Activated CD4-positive, CD25-positive, alpha-beta regulatory T cell treated with anti-CD3 and anti-CD28 coated beads, Interleukin-2, amount 50 U/mL, for 72 hours (primary cell): ENCODE measurements around the gene TCF7L2.

ENCODE experiments used
- DNase-seq: peaks from one replicate; pipeline ENCODE4 v3.0.0; 2021

Gene TCF7L2

DNA sequence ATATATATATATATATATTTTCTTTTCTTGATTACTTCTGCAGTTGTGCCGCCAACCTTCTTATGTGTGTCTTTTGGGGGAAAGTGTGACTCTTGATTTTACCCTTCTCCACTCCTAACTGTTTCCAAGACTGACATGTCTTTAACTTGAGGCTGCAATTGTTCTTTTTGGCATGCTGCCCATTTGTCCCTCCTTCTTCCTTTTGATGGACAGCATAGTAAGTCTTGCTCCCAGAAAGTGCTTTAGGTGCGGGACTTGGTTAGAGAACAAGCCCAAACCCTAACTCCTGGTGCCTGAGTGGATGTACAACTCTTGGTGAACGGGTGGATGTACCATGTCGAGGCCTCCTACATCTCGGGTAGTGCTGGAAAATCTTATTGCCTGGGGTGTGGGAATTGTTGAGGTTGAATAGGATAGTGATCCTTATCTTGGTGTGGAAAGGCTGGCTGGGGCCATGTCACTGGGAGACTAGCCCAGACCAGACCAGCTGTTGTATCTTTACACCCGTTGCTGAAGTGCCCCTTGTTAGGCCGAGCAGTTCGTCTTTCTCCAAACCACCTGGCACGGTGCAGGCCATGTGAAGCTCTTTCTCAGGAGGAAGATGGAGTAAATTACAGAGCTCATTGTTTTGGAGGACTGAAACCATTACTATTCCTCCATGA, 16.3 kb downstream of the TCF7L2 start:
- no peak for DNase-seq

DNA sequence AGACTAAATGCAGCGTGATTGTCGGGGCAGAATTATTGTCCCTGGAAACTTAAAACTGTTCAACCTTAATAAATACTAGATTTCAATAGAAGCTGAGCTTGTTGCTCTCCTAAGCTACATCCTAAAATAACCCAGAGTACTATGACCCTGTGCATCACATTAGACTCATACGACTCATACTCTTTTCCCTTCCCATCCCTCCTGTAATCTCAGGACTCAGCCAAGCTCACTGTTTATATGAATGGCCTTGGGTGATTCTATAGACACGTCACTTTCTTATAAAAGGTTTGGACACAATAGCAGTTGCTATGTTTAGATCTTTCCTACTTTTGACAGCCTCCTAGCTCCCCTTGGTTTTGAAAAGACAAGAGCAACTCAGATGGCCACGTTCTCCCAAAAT, 17.2 kb downstream of the TCF7L2 start:
- DNase-seq, result no peak

DNA sequence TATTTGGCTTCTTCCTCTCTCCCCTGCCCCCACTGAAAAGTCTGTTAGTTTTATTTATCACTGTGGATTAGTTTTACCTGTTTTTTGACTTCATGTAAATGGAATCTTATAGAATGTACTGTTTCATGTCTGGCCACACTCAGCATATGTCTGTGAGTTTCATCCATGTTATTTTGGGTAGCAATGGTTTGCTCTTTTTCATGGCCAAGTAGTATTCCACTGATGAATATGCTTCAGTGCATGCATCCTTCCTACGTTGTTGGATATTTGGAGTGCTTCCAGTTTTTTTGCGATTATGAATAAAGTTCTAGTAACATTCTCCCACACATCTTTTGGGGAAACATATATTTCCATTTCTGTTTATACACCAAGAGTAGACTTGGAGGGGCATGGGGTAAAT, 19.1 kb downstream of the TCF7L2 start:
- no peak for DNase-seq

DNA sequence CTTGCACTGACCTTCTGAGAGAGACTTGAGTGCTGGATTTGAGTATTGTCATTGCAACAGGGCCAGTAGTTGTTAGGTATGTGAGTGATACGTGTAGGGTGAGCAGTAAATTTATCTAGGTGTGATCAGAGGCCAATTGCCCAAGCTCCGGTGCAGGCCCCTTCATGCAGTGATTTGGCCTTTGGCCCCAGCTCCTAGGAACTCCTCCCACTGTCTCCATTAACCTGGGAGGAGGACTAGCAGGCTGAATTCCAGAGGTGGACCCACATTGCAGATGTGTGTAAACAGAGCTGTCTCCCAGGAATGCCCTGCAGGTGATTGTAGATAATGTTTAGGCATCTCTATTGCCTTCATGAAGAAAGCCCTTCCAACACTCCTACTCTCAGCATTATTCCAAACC, 19.5 kb downstream of the TCF7L2 start:
- no peak for DNase-seq

DNA sequence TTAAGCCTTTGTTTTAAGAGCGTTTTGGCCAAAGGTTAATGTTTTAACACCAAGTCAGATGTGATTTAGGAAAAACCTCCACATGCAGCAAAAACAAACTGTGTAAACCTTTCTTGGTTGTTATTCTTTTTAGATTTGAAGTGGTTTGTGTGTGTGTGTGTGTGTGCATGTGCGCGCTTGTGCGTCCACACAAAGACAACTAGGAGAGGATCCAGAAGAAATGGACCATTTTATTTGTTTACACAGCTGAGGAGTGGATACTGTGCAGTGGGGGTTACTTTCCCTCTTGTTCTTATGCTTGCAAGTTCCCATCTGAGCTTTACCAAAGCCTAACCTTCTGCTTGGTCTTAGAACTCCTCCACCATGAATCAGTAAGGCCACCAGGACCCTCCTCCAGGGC, 20.0 kb downstream of the TCF7L2 start:
- DNase-seq, result no peak

DNA sequence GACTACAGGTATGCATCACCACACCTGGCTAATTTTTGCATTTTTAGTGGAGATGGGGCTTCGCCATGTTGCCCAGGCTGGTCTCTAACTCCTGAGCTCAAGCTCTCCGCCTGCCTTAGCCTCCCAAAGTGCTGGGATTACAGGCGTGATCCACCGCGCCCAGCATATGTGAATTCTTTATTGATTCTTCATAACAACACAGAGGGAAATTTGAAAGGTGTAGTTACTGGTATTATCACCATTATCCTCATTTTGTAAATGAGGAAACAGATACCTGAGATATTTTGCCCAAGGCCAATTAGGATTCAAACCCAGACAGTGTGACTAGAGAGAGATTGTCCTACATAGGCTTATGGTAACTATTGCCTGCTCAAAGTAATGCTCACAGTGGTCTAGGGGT, 22.6 kb downstream of the TCF7L2 start:
- no peak for DNase-seq

DNA sequence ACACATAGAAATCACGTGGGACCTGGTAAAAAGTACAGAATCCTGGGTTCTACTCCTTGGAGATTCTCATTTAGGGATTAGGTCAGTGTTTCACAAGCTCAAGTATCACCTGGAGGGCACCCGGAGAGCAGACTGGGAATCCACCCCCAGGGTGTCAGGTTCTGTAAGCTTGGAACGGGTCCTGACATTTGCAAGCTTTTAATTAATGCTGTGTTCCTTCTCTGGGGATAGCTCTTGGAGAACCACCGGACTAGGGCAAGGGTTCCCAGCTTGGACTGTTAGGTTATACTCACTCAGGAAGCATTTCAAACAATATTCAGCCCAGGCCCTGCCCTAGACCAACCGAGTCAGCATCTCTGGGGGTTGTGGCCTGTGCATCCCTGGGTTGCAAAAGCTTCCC, 23.0 kb downstream of the TCF7L2 start:
- DNase-seq, result no peak

DNA sequence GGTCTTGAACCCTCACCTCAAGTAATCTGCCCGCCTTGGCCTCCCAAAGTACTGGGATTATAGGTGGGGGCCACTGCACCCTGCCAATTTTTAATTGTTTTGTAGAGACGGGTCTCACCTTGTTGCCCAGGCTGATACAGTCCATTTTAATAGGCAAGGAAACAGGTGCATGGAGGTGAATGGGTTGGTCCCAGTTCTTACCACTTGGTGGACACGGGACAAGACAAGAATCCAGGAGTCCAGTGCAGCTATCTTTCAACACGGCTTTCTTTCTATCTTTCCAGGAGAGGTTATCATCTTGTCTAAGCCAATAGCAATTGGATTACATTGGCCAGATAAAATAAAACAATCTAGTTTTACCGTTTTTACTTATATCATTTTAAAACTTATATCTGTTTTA, 23.8 kb downstream of the TCF7L2 start:
- no peak for DNase-seq

DNA sequence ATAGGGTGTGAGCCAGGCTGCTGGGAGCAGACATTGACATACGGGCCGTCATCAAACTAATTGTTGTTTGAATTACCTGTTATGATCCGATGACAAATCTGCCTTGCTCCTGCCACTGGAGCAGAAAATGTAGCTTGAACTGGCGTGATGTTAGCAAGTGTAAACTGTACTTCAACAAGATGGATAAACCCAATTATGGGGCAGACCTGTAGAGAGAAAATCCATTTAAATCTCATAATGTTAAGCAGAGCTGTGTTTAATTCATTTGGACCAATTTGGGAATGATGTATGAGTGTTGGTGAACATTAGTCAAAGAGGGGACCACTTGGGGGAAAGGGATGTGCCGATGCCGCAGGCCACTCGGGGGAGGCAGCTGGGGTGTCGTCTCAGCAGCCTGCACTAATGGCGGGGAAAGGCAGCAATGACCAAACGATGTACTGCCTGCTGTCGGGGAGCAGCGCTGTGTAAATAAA, 27.4 kb downstream of the TCF7L2 start:
- DNase-seq, result no peak

DNA sequence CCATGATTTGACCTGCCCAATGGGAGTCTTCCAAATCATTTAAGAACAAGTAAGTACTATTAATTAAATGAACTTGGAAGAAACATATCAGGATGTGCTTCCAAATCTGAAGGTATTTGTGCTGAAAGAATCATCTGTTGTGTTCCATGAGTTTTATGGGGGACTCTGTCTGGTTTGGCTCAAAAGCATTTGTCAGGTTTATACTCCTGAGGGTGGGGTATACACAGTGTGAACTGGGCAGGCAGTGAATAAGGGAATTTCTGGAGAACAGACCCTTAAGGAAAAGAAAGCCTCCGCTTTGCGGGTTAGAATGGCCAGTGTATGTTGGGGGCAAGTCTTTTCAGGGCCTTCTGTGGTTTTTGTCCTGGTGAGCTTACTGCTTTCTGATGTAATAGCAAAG, 29.9 kb downstream of the TCF7L2 start:
- DNase-seq, result no peak

DNA sequence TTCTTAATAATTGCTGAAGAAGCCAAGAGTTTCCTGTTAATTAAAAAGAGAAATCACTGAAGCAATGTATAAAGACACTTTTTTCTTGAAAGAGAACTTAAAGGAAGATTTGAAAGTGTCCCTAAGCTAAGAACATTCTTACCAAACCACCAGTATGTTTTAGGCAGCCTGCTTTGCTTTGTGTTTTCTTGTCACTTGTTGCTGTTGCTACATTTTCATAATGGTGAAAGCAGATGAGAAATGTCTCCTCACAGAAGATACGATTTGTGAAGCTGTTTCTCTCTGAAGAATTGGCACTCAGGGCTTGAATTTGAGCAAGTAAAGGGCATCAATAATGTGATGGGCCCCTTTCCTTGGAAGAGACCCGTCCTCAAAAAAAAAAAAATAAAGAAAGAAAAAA, 30.9 kb downstream of the TCF7L2 start:
- no peak for DNase-seq

DNA sequence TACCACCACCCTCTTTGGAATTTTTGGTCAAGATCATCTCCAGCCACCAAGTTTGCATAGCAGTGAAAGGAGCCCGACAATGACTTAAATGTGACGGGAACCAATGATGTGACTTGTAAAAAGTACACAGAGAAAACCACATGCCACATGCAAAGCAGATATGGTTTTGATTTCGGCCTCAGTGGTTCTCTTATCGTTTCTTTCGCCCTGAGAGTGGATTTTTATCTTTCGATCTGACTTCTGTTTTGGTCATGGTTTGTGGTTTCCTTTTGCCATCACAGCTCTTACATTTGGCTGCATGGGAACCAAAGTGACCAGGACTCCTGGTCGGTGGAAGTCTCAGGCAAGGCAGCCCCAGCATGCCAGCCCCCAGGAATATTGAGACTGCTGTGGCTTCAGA, 31.5 kb downstream of the TCF7L2 start:
- no peak for DNase-seq

DNA sequence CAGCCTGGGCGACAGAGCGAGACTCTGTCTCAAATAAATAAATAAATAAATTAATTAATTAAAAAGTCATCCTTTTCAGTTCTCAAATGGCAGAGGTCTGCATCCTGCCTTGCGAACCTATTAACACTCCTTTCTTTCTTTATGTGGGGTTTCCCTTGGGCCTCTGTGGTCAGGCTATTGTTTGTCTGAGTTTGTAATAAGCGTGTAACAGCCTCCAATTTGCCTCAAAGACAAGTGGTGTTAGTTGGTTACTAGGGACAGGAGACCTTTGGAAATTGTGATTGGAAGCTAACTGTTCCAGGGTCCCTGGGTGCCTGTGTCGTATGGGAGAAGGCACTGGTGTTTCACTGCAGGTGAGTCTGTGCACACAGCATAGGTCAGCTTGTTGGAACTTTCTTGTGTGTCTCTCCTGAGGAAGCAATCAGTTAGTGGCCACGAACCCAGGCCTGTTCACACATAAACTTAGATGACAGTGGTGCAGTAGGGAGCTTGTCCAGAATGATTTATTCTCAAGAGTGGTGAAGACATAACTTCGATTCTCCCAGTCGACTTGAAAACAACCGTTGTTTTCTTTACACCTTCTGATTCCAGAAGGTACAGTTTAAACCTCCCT, 33.5 kb downstream of the TCF7L2 start:
- DNase-seq, result no peak

DNA sequence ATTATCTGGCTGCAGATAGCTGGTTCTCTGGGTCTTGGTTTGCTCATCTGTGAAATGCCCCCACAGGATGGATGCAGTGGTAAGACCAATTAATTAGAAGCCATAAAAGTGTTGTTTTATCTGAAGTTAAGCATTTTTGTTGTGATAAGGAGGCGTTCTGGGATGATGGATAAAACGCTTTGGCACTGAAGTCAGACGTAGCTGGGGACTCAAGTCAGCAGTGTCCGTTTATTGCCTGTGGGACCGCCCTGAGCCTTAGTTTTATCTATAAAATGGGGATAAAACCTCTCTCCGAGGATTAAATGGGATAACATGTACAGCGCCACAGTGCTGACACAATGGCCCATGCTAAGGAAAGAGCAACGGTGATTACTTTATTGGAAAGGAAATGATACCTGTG, 34.7 kb downstream of the TCF7L2 start:
- DNase-seq, result no peak

DNA sequence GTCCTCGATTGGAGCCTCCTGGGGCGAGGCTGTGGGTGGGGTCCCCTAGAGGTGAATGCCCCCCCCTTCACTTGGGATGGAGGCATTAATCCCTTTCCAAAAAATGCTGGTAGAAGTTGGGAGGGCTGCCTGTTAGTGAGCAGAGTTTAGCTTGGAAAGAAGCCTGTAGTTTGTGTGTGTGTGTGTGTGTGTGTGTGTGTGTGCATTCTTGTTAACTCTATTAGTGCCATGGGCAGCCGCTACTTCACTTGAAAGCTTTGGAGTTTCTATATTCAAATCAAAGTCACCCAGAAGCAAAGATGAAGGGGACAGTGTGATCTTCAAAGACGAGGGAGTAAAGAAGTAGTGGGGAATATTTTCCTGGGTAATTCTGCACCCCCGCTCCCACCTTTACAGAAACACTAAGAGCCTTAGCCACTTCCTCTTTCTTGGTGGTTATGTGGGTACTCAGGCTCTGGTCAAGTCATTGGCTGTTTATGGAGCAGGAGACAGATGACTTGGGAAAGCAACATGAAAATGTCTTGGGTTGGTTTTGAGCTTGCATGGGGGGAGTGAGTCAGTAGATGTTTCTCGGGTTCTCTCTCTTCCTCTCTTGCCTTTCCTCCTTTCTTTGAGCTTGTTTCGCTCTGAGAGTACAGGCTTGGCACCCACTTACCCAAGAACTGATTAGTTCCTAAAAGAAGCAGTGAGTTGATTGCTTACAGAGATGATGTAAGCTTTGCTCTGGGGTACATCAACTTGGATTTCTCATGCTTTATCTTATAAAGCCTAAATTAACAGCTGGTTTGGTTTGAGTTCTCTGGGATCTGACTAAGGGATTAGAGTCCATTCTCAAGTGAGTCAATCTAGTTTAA, 35.9 kb downstream of the TCF7L2 start:
- DNase-seq, result no peak

DNA sequence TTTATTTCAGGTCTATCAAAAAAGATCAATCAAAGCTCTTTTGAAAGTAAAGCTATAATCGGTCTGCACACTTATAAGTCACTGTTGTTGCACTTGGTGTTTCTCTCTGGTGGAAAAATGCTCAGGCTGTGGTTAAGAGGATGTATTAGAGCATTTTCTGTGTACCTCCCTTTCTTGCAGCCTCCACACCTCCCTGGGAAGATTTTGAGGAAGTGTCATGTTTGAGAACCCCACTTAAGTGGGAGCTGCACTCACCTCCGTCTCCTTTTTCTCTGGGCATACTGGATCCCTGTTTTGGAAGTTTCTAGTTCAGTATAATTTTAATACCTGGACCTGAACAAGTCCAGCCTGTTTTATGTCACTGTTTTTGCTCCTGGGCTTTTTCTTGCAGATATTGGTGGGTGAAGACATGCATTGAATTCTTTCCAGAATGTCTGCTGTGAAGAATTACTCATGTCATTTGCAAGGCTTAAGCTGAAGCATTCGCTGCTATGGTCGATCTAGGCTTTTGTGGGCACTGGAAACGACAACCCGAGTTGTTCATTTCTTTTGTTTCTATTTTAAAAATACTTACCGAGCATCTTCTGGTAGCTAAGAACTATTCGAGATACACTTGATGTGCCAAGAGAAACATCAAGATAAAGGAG, 36.6 kb downstream of the TCF7L2 start:
- no peak for DNase-seq

DNA sequence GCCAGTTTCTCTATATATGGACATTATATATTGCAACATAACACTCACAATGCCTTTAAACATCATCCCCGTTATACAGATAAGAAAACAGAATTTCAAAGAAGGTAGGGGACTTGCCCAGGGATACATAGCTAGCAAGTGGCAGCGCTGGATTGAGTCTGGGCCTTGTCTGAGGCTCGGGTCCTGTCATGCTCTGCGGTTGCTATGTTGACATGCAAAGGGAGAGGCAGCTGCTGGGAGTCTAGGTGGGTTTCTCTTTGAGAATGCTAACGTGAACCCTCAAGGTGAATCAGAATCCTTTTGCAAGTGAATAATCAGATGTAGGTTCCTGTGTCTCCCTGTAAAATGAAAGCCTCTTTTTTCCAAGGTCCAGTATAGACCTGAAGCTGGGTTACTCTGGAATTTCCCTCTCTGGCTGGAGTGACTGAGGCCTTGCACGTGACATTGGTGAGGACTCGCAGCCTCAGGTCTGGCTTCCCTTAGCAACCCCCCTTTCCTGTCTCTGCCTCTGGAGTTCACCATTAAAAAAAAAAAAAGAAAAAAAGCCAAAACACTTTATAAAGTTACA, 38.9 kb downstream of the TCF7L2 start:
- no peak for DNase-seq

DNA sequence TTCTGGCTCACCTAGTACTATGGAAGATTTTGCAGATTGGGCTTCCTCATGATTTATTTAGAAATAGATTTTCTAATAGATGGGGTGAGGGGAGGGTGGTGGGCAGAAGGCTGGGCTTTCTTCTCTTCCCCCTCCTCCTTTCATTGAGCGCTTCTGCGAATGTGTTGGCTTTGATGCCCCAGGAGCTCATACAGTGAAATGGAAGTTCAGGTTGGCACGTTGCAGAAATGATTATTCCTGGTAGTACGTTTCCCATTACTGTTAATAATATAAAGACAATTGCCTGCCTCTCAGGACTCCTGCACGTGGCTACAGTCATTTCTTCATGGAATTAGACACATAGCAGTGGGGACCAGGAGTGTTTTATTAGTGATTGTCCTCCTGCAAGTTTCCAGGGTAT, 39.8 kb downstream of the TCF7L2 start:
- no peak for DNase-seq

DNA sequence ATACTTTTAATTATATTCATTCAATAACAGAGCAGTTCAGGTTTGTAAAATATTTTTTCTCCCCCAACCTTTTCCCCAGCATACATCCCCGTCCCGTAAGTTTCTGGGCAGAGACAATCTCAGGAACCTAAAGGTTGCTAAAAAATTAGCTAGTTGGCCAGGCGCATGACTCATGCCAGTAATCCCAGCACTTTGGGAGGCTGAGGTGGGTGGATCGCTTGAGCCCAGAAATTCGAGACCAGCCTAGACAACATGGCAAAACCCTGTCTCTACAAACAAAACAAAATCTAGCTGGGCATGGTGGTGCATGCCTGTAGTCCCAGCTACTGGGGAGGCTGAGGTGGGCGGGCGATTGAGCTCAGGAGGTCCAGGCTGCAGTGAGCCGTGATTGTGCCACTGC, 40.2 kb downstream of the TCF7L2 start:
- no peak for DNase-seq

DNA sequence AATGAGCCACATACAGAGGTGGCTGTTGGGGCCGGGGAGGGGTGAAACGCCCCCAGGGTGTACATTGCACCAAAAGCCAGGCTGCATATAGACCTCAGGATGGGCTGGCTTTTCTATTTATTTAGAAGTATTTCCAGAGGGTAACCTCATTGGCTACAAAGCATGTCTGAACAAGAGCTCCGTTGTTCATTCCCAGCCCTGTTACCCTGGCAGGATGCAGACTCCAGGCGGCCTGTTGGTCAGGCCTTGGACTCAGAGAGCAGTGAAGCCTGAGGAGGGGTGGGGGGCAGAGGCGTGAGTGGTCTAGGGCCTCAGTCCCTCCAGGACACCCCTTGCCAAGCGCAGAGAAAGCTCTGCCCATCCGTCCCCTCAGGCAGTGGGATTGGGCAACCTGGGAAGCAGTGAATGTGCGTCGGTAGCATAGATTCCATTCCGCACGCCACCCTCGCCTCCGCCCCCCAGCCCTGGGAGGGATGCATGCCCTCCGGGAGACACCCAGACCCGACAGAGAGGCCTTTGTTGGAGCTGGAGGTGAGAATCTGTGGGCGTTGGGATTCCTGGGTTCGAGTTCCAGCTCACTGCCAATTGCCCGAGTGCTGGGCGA, 41.9 kb downstream of the TCF7L2 start:
- DNase-seq, result no peak

DNA sequence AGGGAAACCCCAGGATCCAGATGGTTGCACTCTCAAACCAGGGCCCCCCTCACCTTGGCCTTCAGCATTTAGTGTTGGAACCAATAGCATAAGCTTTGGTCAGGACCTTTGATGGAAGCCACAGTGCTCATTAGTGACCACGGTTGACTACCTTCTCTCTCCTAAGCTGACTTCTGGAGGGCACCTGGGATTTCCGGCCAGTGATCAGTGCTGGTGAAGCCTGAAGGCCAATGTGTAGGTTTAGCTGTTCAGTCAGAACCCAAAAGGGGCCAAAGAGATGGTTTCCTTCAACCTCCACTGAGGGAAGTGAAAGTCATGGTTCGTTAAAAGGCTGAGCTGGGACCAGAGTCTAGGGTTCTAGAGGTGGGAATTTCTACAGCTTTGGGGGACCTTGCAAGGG, 46.4 kb downstream of the TCF7L2 start:
- DNase-seq, result no peak

DNA sequence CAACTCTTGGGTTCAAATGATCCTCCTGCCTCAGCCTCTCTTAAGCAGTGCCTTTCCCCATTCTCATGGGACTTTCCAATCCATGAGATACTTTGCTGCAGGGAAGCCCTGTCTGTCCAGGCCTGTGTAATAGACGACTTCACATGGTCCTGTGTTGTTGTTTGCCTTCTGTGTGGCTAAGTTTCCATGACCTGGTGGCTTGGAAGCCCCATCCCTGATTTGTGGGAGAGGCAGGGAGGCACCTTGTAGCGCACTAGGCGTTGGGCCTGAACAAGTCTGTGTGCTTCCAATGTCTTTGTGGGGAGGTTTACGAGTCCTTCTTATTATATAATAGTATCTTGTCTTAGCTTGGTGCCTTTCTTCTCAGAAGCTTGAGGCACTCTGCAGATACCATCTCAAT, 49.1 kb downstream of the TCF7L2 start:
- DNase-seq, result no peak

DNA sequence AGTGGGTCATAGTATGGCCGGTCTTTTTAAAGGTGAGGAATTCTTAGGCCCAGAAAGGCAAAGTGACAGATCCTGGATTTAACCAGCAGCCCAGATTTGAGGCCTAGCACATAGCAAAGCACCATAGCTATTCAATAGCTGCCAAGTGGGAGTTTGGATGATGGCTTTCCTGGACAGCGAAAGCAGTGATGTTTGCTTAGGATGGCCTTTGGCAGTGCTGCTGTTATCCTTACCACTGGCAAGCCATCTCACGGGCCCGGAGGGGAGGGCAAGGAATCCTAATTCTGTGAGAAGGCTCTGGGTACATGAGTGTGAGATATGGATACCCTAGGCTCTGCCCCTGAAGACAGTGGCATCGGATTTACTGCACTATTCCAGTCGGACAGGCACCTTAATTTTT, 50.4 kb downstream of the TCF7L2 start:
- DNase-seq, result no peak
